GM12892 (cell line): ENCODE data around the gene PDLIM7.

Experiments used
- DNase-seq: peaks from one replicate; pipeline ENCODE4 v3.0.0; 2011; ENCODE audit not compliant: insufficient read length
- FAIRE-seq: peaks from 2 replicates; lab custom pipeline; 2011; peaks lifted over from hg19 to GRCh38; lab: Jason Lieb, UNC
- POLR2A ChIP-seq: IDR thresholded peaks from 2 replicates; pipeline ENCODE4 v1.6.1; 2011; ENCODE audit warnings: low read depth, low read length, control low read depth
- POLR2AphosphoS5 ChIP-seq: IDR thresholded peaks from 2 replicates; pipeline ENCODE4 v1.6.1; 2011; ENCODE audit warnings: low read depth, low read length, control low read depth
- TAF1 ChIP-seq: IDR thresholded peaks from 2 replicates; pipeline ENCODE4 v1.6.1; 2011; ENCODE audit warnings: low read depth, mild to moderate bottlenecking, control low read depth, low read length, borderline replicate concordance

PDLIM7 gene

DNA sequence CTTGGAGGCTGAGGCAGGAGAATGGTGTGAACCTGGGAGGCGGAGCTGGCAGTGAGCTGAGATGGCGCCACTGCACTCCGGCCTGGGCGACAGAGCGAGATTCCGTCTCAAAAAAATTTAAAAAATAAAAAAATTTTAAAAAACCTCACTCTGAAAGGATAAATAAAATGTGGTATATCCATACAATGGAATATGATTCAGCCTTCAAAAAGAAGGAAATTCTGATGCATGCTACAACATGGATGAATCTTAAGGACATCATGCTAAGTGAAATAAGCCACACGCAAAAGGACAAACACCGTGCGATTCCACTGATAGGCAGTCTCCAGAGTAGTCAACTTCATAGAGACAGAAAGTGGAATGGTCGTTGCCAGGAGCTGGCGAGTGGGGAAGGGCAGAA is 32.4 kb downstream of the PDLIM7 start:
- FAIRE-seq, result no peak

GRCh38 chr5:177462021-177462670 is 35.3 kb downstream of the PDLIM7 start:
- TF ChIP-seq POLR2AphosphoS5 (no peak), POLR2A (no peak), TAF1 (no peak)
- FAIRE-seq (no peak), DNase-seq (no peak)

More for the DNA sequence above, 32.4 kb downstream of the PDLIM7 start:
- DNase-seq, result no peak
- TF ChIP-seq POLR2A (no peak), POLR2AphosphoS5 (no peak), TAF1 (no peak)

- FAIRE-seq (no peak), DNase-seq (no peak)
- TF ChIP-seq POLR2A (no peak), POLR2AphosphoS5 (no peak), TAF1 (no peak)
Measured at GRCh38 chr5:177459819-177460628, 37.4 kb downstream of the PDLIM7 start.

DNA sequence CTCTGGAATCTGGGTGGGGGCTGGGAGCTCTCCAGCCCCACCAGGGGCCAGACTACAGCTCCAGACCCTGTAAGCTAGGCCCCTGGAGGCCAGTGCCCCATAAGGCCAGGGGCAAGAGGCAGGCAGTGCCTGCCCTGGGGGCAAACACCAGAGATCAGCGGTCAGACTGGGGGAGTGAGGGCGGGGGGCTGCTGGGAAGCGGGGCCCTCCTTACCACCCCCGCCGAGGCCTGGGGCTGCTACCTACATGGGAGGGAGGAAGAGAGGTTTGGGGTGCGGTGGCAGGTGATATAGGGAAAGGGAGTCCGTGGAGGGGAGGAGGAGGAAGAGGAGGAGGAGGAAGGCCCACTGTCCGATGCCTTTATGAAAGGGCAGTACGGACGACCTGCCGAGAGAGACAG is 38.0 kb downstream of the PDLIM7 start:
- no peak for DNase-seq
- no peak for TF ChIP-seq POLR2A
- no peak for TF ChIP-seq TAF1
- TF ChIP-seq POLR2AphosphoS5, result no peak
- no peak for FAIRE-seq

DNA sequence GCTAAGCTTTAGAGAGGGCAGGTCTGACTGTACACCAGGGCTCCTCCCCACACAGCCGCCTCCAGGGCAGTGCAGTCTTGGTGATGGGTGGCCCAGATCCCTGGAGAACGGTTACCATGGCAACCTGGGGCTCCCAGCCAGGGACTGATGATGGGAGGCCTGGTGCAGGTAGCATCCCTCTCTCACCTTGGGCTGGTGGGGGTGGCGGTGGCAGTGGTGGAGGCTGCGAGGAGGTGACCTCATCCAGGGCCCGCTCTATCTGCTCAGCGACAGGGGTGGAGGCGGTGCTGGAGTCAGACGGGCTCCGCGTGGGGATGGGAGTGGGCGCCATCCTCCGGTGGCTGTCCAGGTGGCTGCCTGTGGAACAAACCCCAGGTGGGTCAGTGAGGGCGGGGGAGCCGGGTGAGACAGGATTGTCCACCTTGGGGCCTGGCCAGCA is 38.5 kb downstream of the PDLIM7 start:
- no peak for DNase-seq
- FAIRE-seq, result no peak
- TF ChIP-seq TAF1, result no peak
- TF ChIP-seq POLR2A, result no peak
- no peak for TF ChIP-seq POLR2AphosphoS5

DNA sequence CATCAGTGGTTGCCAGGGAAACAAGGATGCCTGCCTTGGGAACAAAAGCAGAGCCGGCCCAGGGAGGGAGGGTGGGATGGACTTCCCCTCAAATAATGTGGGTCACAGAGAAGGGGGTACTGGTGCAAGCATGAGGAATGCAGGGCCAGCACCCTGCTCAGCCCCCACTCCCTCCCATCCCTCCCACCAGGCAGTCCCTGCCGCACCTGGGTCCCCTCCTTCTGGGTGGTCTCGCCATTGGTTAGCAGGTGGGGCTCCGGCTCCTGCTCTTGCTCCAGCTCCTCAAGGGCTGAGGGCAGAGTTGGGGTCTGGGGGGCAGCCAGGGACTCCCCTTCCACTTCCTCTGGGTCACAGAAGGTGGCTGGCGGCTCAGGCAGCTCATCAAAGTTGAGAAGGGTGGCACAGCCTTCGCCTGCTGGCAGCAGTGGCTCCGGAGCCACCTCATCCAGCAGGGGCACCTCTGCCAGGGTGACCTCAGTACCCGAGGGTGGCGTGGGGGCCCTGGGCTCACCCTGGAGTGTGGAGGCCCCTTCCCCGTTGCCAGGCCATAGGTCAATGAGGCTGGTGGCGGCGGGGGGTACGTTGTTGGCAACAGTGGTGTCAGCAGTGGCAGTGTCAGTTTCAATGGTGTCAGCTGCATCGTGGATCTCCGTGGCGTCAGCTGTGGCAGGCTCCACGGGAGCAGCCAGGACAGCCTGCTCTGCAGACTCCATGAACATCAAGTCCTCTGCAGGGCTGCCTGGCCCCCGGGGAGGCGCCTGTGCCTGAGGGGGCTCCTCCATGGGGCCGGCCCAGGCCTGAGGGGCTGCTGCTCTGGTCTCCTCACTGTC is 39.3 kb downstream of the PDLIM7 start:
- no peak for TF ChIP-seq TAF1
- TF ChIP-seq POLR2A, result no peak
- no peak for TF ChIP-seq POLR2AphosphoS5
- DNase-seq (no peak), FAIRE-seq (no peak)

GRCh38 chr5:177456976-177457851 is 40.2 kb downstream of the PDLIM7 start:
- TF ChIP-seq POLR2A (no peak), POLR2AphosphoS5 (no peak), TAF1 (no peak)
- FAIRE-seq (peak; percentile 99), DNase-seq (peak; percentile 97)

DNA sequence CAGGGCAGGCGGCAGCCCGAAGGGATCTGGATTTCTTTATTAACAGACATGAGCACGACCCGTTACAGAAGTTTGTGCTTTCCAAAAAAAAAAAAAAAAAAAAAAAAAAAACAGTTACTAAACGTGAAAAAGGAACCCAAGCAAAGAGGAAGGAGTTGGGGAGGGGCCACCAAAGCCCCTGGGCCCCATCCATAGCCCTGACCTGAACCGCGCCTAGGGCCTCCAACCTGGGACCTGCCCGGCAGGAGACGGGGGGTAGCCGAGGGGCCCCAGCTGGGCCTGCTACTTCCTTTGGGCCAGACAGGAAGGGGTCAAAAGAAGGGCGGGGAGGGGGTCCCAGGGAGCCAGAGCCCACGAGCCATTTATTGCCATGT is 40.8 kb downstream of the PDLIM7 start:
- DNase-seq (no peak), FAIRE-seq (no peak)
- TF ChIP-seq POLR2A, result no peak
- TF ChIP-seq TAF1, result no peak
- TF ChIP-seq POLR2AphosphoS5, result no peak

DNA sequence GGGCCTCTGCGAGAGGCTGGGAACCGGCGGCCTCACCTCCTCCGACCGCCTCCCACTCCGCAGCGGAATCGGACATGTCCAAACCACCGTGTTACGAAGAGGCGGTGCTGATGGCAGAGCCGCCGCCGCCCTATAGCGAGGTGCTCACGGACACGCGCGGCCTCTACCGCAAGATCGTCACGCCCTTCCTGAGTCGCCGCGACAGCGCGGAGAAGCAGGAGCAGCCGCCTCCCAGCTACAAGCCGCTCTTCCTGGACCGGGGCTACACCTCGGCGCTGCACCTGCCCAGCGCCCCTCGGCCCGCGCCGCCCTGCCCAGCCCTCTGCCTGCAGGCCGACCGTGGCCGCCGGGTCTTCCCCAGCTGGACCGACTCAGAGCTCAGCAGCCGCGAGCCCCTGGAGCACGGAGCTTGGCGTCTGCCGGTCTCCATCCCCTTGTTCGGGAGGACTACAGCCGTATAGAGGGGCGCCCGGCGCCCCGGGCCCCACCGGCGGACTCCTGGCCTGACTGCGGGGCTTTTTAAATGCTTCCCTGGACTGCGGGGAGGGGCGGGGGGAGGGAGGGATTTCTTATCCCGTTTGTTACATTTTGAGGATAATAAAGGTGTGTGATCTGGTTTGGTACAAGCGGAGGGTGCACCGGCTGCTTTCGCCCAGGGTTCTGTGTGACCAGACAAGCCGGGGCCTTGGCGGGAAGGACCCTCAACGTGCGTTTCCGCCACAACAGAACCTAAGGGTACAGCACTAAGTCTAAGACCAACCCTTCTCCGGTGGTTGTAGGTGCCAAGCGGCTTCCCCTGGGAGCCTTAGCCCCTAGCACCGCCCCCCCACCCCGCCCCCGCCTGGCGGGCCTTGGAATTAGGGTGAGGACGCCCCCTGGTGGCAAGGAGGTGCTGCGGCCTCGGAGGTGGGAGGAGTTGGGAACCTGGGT is 41.5 kb downstream of the PDLIM7 start:
- FAIRE-seq (peak; percentile 85), DNase-seq (peak; percentile 95)
- TF ChIP-seq POLR2A, result peak; percentile 6; the same call in 1 of the 2 replicates
- no peak for TF ChIP-seq POLR2AphosphoS5
- no peak for TF ChIP-seq TAF1
